GM20431 (cell line): ENCODE data around the gene C11orf65.

Experiments
- in situ Hi-C: fragments of 300-500 bp; cut with MseI, MboI; formaldehyde crosslinking; loops from one replicate; pipeline ENCODE4 v1.15.0; 2020; ENCODE audit warnings: low sequenced_read_pairs; ENCODE audit not compliant: unreplicated experiment

Gene C11orf65, protein sequence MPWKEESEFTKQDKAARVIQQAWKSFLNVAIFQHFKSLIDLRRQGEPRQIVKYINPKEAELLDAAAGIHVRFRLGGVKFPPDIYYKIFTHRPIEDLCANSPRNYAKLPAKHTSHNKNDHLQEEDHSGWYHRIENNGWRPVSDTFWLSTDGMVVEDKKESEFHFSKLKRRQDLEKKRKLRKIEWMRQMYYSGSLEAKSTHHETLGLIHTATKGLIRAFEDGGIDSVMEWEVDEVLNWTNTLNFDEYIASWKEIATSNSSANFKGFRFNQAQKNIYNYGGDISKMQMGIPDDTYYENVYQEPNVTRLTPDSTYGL

GRCh38 chr11:108467091-108467823 is at the start of gene C11orf65:
Gene C11orf65, minus strand, starts transcription at chr11:108467529. Its CDS starts 5,970 bp downstream, at chr11:108461559.
- in situ Hi-C loops: no loop called here

GRCh38 chr11:108516125-108516524 is 48.8 kb upstream of the C11orf65 start:
- in situ Hi-C loops: no loop called here

DNA sequence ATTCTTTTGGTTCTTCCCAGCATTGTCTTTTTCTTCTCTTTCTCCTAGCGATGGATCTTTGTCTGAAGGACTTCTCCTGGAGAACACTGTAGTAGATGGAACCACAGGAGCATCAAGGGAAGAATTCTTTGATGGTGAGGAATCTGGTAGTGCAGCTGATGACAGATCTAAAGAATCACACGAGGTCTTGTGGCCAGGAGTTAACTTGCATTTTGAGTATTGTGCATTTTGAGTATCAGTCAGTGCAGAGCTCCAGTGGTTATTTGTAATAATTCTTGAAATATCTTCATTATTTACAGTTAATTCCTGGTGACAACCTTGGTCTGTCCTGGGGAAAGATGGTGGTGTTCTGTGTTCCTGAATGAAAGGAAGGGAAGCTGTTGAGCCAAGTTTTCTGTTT is 45.4 kb upstream of the C11orf65 start:
- in situ Hi-C loops: no loop called here

- in situ Hi-C loops: no loop called here
Observed at GRCh38 chr11:108511851-108512474, 44.6 kb upstream of the C11orf65 start.

GRCh38 chr11:108508653-108509593 is 41.6 kb upstream of the C11orf65 start:
- in situ Hi-C loops: no loop called here

DNA sequence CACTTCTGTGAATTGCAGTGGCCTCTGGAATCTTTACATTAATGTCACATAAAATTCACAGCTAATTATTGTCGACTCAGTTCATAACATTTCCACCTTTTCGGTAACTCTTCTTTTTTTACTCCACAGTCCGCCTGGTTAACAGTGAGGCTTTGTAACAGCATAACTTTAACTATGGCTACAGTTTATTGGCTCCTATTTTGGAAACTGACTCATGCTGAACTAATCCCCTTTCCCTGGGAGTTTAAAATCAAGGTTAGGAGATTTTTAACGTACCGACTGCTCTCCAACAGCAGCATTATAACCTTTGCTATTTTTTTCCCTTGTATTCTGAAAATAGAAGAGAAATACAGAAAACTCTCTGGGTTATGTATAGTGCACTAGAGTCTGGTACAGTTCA is 34.1 kb upstream of the C11orf65 start:
- in situ Hi-C loops: no loop called here

GRCh38 chr11:108500721-108501120 is 33.4 kb upstream of the C11orf65 start:
- in situ Hi-C loops: no loop called here

GRCh38 chr11:108500169-108500568 is 32.8 kb upstream of the C11orf65 start:
- in situ Hi-C loops: no loop called here

- in situ Hi-C loops: no loop called here
Observed at GRCh38 chr11:108498816-108499408, 31.6 kb upstream of the C11orf65 start.

- in situ Hi-C loops: no loop called here
Observed at GRCh38 chr11:108498046-108498815, 30.9 kb upstream of the C11orf65 start, which contains the start of gene POGLUT3. Gene POGLUT3, minus strand, starts transcription at chr11:108498384. Its CDS starts 18 bp downstream, at chr11:108498366.

GRCh38 chr11:108497317-108498045 is 30.2 kb upstream of the C11orf65 start:
- in situ Hi-C loops: no loop called here

DNA sequence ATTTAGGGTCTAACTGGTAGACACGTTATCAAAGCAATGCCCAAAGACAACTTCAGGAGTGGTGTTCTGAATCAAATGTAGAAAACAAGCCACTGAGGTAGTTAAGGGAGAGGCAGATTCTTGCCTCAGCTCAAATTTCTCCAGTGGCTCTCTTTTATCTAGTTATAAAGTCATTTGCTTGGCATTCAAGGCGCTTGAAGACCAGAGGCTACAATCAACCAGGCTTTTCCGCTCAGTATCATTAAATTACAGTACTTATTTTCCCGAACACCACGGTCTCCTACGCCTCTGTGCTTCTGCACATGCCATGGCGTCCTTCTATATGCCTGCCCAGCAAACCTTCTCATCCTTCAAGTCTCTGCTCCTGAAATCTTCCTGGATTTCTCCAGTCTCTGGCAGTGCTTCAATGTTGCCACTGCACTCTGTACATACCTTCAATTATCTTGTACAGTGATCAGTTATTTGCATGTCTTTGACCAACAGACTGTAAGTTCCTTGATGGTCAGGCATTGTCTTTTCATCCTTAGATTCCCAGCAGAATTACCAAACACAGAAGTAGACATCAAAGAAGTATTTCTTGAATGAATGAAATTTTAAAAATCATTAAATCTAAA is 29.4 kb upstream of the C11orf65 start:
- in situ Hi-C loops: no loop called here

- in situ Hi-C loops: no loop called here
Observed at GRCh38 chr11:108495326-108495725, 28.0 kb upstream of the C11orf65 start.

DNA sequence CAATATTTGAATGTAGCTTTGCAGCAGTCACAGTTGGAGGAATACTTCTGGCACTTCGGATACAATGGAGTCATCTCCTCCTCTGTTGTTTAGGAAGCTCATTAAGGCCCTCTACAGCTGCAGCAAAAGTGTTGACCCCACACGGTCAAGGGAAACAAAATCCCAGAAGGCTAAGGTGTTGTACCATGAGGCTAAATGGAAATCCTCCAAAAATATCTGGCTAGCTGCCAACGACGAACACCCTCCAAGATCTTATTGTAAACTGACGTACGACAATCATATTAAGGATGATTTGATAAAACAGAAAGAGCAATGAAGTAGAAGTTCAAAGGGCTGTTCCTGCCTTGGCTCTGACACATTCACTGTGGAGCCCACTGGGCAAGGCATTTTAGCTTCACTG is 26.9 kb upstream of the C11orf65 start:
- in situ Hi-C loops: no loop called here

DNA sequence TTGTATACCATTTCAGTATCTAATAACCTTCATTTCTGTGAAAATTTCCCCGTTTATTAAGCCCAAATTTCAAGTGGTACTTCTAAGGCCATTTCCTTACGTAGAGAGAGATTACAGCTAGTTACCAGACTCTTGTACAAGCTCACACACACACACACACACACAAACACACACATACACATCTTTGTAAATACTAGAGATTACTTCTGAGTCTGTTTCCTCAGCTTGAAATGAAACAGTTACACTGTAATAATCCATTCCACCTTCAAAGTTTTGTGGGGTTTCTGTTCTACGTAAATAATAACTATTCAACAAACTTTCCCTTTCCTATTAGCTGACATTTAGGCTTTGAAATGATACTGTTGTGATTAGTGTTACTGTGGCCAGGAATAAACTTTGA is 24.6 kb upstream of the C11orf65 start:
- in situ Hi-C loops: no loop called here

GRCh38 chr11:108486828-108487227 is 19.5 kb upstream of the C11orf65 start:
- in situ Hi-C loops: no loop called here

DNA sequence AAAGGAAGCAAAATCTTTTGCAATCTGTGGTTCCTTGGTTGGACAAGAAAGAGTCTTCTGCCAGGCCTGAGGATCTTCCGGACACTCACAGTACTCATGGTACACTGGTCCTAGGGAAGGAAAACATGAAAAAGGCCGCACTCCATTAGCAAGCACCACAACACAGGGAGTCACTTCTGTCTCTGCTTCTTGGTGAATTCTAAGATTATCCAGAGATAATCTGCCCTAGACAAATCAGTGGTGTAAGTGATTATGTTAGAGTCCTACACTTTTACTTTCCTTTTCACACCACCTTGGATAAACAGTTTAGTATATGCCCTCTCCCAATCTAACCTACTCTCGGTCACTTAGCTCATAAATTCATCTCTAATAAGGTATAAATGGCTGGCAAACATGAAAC is 19.0 kb upstream of the C11orf65 start:
- in situ Hi-C loops: no loop called here

GRCh38 chr11:108483163-108483562 is 15.8 kb upstream of the C11orf65 start:
- in situ Hi-C loops: no loop called here
